Activated CD4-positive, alpha-beta memory T cell treated with anti-CD3 and anti-CD28 coated beads for 36 hours (primary cell): ENCODE data around the gene ABCC9. TPM values are rescaled to one million over a fixed set of nuclear protein-coding genes. Genes with fewer than 3 reads are reported as not detected.
"Not testable (repeated sequence)": the region's sequence is repeated elsewhere in the genome, so short reads cannot be mapped to it uniquely, and the experiment has no call there.

ENCODE experiments used
- CTCF ChIA-PET: fragments of 350-600 bp; sonication (Branson Sonifier 250); formaldehyde crosslinking; loops from one replicate; lab custom pipeline; 2021; ENCODE audit warnings: antibody characterized with exemption, inconsistent platforms; lab: Charles Lee
- POLR2A ChIA-PET: fragments of 350-600 bp; sonication (Branson Sonifier 250); formaldehyde crosslinking; loops from one replicate; lab custom pipeline; 2021; ENCODE audit warnings: antibody characterized with exemption; lab: Charles Lee
- DNase-seq: peaks from one replicate; pipeline ENCODE4 v3.0.0-alpha.2; 2020
- H3K27ac Mint-ChIP-seq: one replicate; pipeline ENCODE4 v1.8.0; 2021; ENCODE audit warnings: mixed read lengths
- H3K27me3 Mint-ChIP-seq: one replicate; pipeline ENCODE4 v1.8.0; 2021; ENCODE audit warnings: mixed read lengths
- H3K36me3 Mint-ChIP-seq: one replicate; pipeline ENCODE4 v1.8.0; 2021; ENCODE audit warnings: mixed read lengths
- H3K4me1 Mint-ChIP-seq: one replicate; pipeline ENCODE4 v1.8.0; 2021; ENCODE audit warnings: low read depth, mixed read lengths
- H3K4me3 Mint-ChIP-seq: one replicate; pipeline ENCODE4 v1.8.0; 2021; ENCODE audit warnings: mild to moderate bottlenecking, mixed read lengths
- H3K9me3 Mint-ChIP-seq: one replicate; pipeline ENCODE4 v1.8.0; 2021; ENCODE audit warnings: mixed read lengths
- intact Hi-C: fragments of 100-400 bp; cut with micrococcal nuclease; formaldehyde crosslinking; loops from one replicate; pipeline ENCODE4 v1.15.1; 2023
- total RNA-seq, 2 experiments: library from RNA; stranded (reverse); gene quantifications; one replicate each; pipeline ENCODE4 v1.2.3, GENCODE V29; 2021

ABCC9 gene
- total RNA-seq, 2 experiments from 2014 or later: not detected

DNA sequence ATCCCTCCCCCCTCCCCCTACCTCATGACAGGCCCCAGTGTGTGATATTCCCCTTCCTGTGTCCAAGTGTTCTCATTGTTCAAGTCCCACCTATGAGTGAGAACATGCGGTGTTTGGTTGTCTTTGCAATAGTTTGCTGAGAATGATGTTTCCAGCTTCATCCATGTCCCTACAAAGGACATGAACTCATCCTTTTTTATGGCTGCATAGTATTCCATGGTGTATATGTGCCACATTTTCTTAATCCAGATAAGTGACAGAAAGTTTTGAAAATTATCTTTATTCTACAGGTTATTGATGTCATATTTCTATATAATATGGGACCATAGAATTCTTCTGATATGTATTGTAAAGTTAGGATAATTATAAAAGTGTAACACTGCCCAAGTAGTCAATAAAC lies 11.3 kb downstream of the ABCC9 start:
- H3K27me3 Mint-ChIP-seq, CTCF ChIA-PET, H3K36me3 Mint-ChIP-seq: not testable (repeated sequence)

DNA sequence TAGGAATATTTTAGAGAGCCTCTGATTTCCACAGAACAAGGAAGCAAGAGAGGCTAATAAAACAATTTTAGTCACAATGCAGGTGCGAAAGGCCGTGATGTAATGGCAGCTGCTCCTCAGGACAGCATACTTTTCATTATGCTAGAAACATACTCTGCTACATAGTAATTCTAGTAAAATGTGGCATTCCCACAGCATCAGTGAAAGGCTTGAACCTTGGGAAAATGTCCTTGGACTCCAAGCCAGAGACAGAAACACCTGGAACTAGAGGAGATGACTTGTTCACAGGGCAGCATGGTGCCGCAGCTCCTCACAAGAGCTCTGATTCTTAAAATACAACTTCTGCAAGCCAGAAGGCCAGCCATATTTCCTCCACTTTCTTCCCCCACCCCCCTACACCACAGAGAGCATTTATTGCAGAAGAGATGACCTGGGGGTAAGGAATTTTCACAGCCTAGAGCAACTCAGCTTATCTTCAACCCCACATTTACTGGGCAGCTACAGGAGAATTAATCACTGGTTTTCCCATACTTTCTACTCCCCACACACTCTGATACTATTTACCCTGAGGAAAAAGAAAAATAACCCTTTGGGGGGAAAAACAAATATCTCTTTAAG lies 15.8 kb downstream of the ABCC9 start:
- Mint-ChIP-seq H3K4me3 (no peak overlapping the region), H3K27me3 (peaks cover 7% of the 10 kb centered on the region), H3K27ac (no peak overlapping the region), H3K36me3 (no peaks in the 10 kb centered on the region), H3K9me3 (no peaks in the 10 kb centered on the region), H3K4me1 (no peaks in the 10 kb centered on the region)
- no peak for DNase-seq
- ChIA-PET POLR2A (no interaction called here), CTCF (no interaction called here)
- intact Hi-C loops: no loop called here

More for the DNA sequence above, 11.3 kb downstream of the ABCC9 start:
- intact Hi-C loops, H3K9me3 Mint-ChIP-seq, DNase-seq, H3K4me1 Mint-ChIP-seq, H3K27ac Mint-ChIP-seq, POLR2A ChIA-PET, H3K4me3 Mint-ChIP-seq: not testable (repeated sequence)

DNA sequence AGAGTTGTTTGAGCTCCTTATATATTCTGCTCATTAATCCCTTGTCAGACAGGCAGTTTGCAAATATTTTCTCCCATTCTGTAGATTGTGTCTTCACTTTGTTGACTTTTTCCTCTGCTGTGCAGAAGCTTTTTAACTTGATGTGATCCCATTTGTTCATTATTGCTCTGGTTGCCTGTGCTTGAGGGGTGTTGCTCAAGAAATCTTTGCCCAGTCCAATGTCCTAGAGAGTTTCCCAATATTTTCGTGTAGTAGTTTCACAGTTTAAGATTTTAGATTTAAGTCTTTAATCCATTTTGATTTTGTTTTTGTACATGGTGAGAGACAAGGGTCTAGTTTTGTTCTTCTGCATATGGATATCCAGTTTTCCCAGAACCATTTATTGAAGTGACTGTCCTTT lies 19.8 kb downstream of the ABCC9 start:
- H3K27ac Mint-ChIP-seq: no peak overlapping the region
- peaks cover 14% of the 10 kb centered on the region for H3K27me3 Mint-ChIP-seq
- no peaks in the 10 kb centered on the region for H3K9me3 Mint-ChIP-seq
- no peak overlapping the region for H3K4me3 Mint-ChIP-seq
- no peaks in the 10 kb centered on the region for H3K4me1 Mint-ChIP-seq
- H3K36me3 Mint-ChIP-seq: no peaks in the 10 kb centered on the region
- no peak for DNase-seq
- intact Hi-C loops: no loop called here
- CTCF ChIA-PET: no interaction called here
- POLR2A ChIA-PET: no interaction called here

GRCh38 chr12:21918456-21918855 lies 22.8 kb downstream of the ABCC9 start:
- Mint-ChIP-seq H3K27me3 (peaks cover 12% of the 10 kb centered on the region), H3K36me3 (no peaks in the 10 kb centered on the region), H3K27ac (no peak overlapping the region), H3K4me3 (no peak overlapping the region), H3K4me1 (no peaks in the 10 kb centered on the region), H3K9me3 (no peaks in the 10 kb centered on the region)
- ChIA-PET POLR2A (no interaction called here), CTCF (interaction anchor here (0.6 kb wide), 1 partner anchor 974 kb away, joined by 3 read pairs; no protein-coding TSS in a partner anchor)
- intact Hi-C loops: no loop called here
- DNase-seq: no peak

- no peaks in the 10 kb centered on the region for H3K36me3 Mint-ChIP-seq
- no peaks in the 10 kb centered on the region for H3K4me1 Mint-ChIP-seq
- DNase-seq: no peak
- intact Hi-C loops: no loop called here
- H3K27ac Mint-ChIP-seq: no peak overlapping the region
- H3K9me3 Mint-ChIP-seq: no peaks in the 10 kb centered on the region
- CTCF ChIA-PET: no interaction called here
- H3K27me3 Mint-ChIP-seq: peaks cover 7% of the 10 kb centered on the region
- no peak overlapping the region for H3K4me3 Mint-ChIP-seq
- POLR2A ChIA-PET: no interaction called here
Observed at GRCh38 chr12:21913823-21914222, 27.4 kb downstream of the ABCC9 start.

DNA sequence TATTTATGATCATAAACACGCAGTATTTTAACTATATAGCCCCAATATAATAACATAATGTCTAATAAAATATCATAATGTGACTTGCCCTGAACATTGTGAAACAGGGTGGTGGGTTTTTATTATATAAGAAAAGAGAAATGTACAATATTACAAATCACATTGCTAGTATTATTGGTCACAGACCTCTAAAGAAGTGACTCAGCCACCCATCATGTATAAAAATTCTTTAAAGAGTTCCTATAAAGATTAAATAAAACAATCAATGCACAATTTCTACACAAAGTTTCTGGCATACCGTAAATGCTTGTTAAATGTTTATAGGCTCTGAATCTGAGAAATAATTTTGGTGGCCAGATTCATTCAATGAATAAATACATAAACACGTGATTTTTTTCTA lies 28.9 kb downstream of the ABCC9 start:
- intact Hi-C loops: no loop called here

GRCh38 chr12:21911832-21912231 lies 29.4 kb downstream of the ABCC9 start:
- H3K36me3 Mint-ChIP-seq: no peaks in the 10 kb centered on the region

More for the DNA sequence above, 28.9 kb downstream of the ABCC9 start:
- H3K27me3 Mint-ChIP-seq: peaks cover 3% of the 10 kb centered on the region
- POLR2A ChIA-PET: no interaction called here
- no peaks in the 10 kb centered on the region for H3K4me1 Mint-ChIP-seq
- no peaks in the 10 kb centered on the region for H3K9me3 Mint-ChIP-seq
- H3K27ac Mint-ChIP-seq: no peak overlapping the region
- DNase-seq: no peak
- no peaks in the 10 kb centered on the region for H3K36me3 Mint-ChIP-seq
- CTCF ChIA-PET: no interaction called here
- no peak overlapping the region for H3K4me3 Mint-ChIP-seq

DNA sequence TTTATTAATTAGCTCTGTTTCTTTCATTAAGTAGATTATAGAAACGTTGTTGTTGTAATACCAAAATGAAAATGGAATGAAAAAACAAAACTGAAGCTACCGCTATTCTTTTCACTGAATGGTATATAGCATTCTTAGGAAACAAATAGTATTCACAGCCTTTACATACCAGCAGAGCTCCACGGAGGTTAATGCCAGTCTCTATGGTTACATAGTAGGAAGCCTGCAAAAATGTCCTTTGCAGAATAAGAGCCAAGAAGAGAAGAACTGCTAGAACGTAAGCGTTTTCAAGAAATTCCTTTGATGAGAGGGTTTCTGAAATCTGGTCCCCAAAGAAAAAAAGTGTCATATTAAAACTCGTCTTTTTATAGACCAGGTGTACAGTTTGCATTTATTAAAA lies 30.6 kb downstream of the ABCC9 start:
- POLR2A ChIA-PET: no interaction called here
- CTCF ChIA-PET: no interaction called here
- Mint-ChIP-seq H3K27ac (no peak overlapping the region), H3K36me3 (no peaks in the 10 kb centered on the region), H3K4me3 (no peak overlapping the region), H3K4me1 (no peaks in the 10 kb centered on the region), H3K9me3 (no peaks in the 10 kb centered on the region), H3K27me3 (peaks cover 1% of the 10 kb centered on the region)
- no peak for DNase-seq
- intact Hi-C loops: no loop called here

More at GRCh38 chr12:21911832-21912231, 29.4 kb downstream of the ABCC9 start:
- no peaks in the 10 kb centered on the region for H3K4me1 Mint-ChIP-seq
- no peaks in the 10 kb centered on the region for H3K9me3 Mint-ChIP-seq
- no peak overlapping the region for H3K27ac Mint-ChIP-seq
- CTCF ChIA-PET: no interaction called here
- H3K27me3 Mint-ChIP-seq: peaks cover 3% of the 10 kb centered on the region
- intact Hi-C loops: no loop called here
- POLR2A ChIA-PET: no interaction called here
- no peak overlapping the region for H3K4me3 Mint-ChIP-seq
- no peak for DNase-seq

GRCh38 chr12:21907948-21908837 lies 33.0 kb downstream of the ABCC9 start:
- no peak overlapping the region for H3K4me3 Mint-ChIP-seq
- H3K36me3 Mint-ChIP-seq: no peaks in the 10 kb centered on the region
- ChIA-PET CTCF (no interaction called here), POLR2A (no interaction called here)
- H3K27me3 Mint-ChIP-seq: peaks cover 1% of the 10 kb centered on the region
- H3K4me1 Mint-ChIP-seq: no peaks in the 10 kb centered on the region
- no peak for DNase-seq
- no peak overlapping the region for H3K27ac Mint-ChIP-seq
- H3K9me3 Mint-ChIP-seq: peaks cover 4% of the 10 kb centered on the region
- intact Hi-C loops: no loop called here

- POLR2A ChIA-PET: interaction anchor here (0.5 kb wide), 1 partner anchor 1060 kb away, joined by 3 read pairs; no protein-coding TSS in a partner anchor
- Mint-ChIP-seq H3K4me3 (no peak overlapping the region), H3K36me3 (no peaks in the 10 kb centered on the region), H3K27ac (no peak overlapping the region), H3K27me3 (peaks cover 1% of the 10 kb centered on the region), H3K9me3 (peaks cover 4% of the 10 kb centered on the region), H3K4me1 (no peaks in the 10 kb centered on the region)
- intact Hi-C loops: no loop called here
- CTCF ChIA-PET: interaction anchor here (0.8 kb wide), 1 partner anchor 209 kb away, joined by 5 read pairs; no protein-coding TSS in a partner anchor
- no peak for DNase-seq
Observed at GRCh38 chr12:21906919-21907493, 34.2 kb downstream of the ABCC9 start.

DNA sequence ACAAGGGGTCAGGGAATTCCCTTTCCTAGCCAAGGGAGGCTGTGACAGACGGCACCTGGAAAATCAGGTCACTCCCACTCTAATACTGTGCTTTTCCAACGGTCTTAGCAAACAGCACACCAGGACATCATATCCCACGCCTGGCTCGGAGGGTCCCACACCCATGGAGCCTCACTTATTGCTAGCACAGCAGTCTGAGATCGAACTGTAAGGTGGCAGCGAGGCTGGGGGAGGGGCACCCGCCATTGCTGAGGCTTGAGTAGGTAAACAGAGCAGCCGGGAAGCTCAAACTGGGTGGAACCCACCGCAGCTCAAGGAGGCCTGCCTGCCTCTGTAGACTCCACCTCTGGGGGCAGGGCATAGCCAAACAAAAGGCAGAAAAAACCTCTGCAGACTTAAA lies 41.7 kb downstream of the ABCC9 start:
- H3K9me3 Mint-ChIP-seq, H3K27ac Mint-ChIP-seq, H3K27me3 Mint-ChIP-seq, H3K4me3 Mint-ChIP-seq, intact Hi-C loops, H3K36me3 Mint-ChIP-seq, H3K4me1 Mint-ChIP-seq, POLR2A ChIA-PET, DNase-seq, CTCF ChIA-PET: not testable (repeated sequence)

DNA sequence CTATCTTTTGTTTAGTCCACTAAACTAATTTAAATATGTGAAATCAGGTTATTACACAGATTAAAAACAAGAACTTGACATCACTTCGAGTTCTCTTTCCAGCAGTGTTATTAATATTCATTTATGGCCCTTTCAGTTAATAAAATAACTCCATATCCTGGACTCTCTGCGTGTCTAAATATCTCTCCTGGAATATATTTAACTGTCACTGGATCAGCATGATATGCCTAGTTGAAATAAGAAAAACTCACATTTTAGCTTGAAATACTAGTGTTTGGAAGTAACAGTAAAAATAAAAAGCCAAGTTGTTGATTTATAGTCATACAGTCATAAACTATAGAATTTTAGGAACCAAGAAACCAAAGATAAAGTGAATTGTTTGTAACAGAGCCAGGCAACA lies 45.6 kb downstream of the ABCC9 start:
- H3K27me3 Mint-ChIP-seq: no peaks in the 10 kb centered on the region

More for the DNA sequence above, 45.6 kb downstream of the ABCC9 start:
- CTCF ChIA-PET: no interaction called here
- POLR2A ChIA-PET: no interaction called here
- H3K4me3 Mint-ChIP-seq: no peak overlapping the region
- no peak overlapping the region for H3K27ac Mint-ChIP-seq
- DNase-seq: no peak
- intact Hi-C loops: no loop called here
- no peaks in the 10 kb centered on the region for H3K4me1 Mint-ChIP-seq
- no peaks in the 10 kb centered on the region for H3K9me3 Mint-ChIP-seq
- no peaks in the 10 kb centered on the region for H3K36me3 Mint-ChIP-seq
